K562 (cell line): Measurements from ENCODE around the gene XPNPEP3. TPM values are rescaled to one million over a fixed set of nuclear protein-coding genes. Genes with fewer than 3 reads are reported as not detected.

ENCODE experiments used
- DPF2 ChIP-seq: fragments of 450-650 bp; IDR thresholded peaks from 2 replicates; pipeline ENCODE4 v1.6.1; 2016
- ETV6 ChIP-seq, 3 experiments: fragments of 150-350 bp in 1 of 3; sonication (generic) in 1 of 3; formaldehyde crosslinking in 1 of 3; IDR thresholded peaks; 2 replicates each; pipeline versions ENCODE4 v1.6.1 to v1.8.0; 2014 to 2022; ENCODE audit warnings: borderline replicate concordance in 2 of 3, low read depth in 2 of 3, antibody characterized with exemption in 1 of 3, low read length in 1 of 3, mild to moderate bottlenecking in 1 of 3, missing genetic modification reagents in 1 of 3
- FOXJ3 ChIP-seq: sonication (generic); formaldehyde crosslinking; IDR thresholded peaks from 2 replicates; pipeline ENCODE4 v1.4.0; 2020; ENCODE audit warnings: mild to moderate bottlenecking, missing genetic modification reagents
- FOXM1 ChIP-seq, 2 experiments: fragments of 450-650 bp in 1 of 2; sonication (generic) in 1 of 2; formaldehyde crosslinking in 1 of 2; IDR thresholded peaks; 2 replicates each; pipeline versions ENCODE4 v1.6.1 to v1.9.0; 2017 to 2022; ENCODE audit warnings: low read depth in 2 of 2, mild to moderate bottlenecking in 2 of 2, missing genetic modification reagents in 1 of 2, moderate library complexity in 1 of 2
- KDM2B ChIP-seq: fragments of 250-450 bp; sonication (Bioruptor Pico); IDR thresholded peaks from 2 replicates; pipeline ENCODE4 v1.8.0; 2021; ENCODE audit warnings: mild to moderate bottlenecking, moderate library complexity
- MTA2 ChIP-seq: fragments of 450-650 bp; IDR thresholded peaks from 2 replicates; pipeline ENCODE4 v1.6.1; 2016; ENCODE audit warnings: low read depth
- NR2F6 ChIP-seq: fragments of 450-650 bp; formaldehyde crosslinking; IDR thresholded peaks from 2 replicates; pipeline ENCODE4 v1.4.0; 2020; ENCODE audit warnings: mild to moderate bottlenecking
- PML ChIP-seq: IDR thresholded peaks from 2 replicates; pipeline ENCODE4 v1.6.1; 2012; ENCODE audit warnings: low read length, inconsistent platforms
- RUNX1 ChIP-seq: sonication (generic); IDR thresholded peaks from 2 replicates; pipeline ENCODE4 v1.6.1; 2016; ENCODE audit warnings: antibody characterized with exemption, low read depth
- SAFB2 ChIP-seq: fragments of 200-400 bp; formaldehyde crosslinking; IDR thresholded peaks from 2 replicates; pipeline ENCODE4 v1.6.1; 2018; ENCODE audit warnings: borderline replicate concordance, low read length, low read depth, moderate library complexity; ENCODE audit not compliant: severe bottlenecking
- TCFL5 ChIP-seq: fragments of 250-450 bp; sonication (Bioruptor Pico); conservative IDR thresholded peaks from 2 replicates; pipeline ENCODE4 v1.6.1; 2021; ENCODE audit warnings: mild to moderate bottlenecking, moderate library complexity, matching md5 sums
- ZBTB7A ChIP-seq: IDR thresholded peaks from 2 replicates; pipeline ENCODE4 v1.6.1; 2011; ENCODE audit warnings: low read depth, mild to moderate bottlenecking, low read length, moderate library complexity, borderline replicate concordance; ENCODE audit not compliant: control insufficient read depth
- ZNF143 ChIP-seq: sonication (generic); formaldehyde crosslinking; IDR thresholded peaks from 2 replicates; pipeline ENCODE4 v1.9.0; 2022; ENCODE audit warnings: mild to moderate bottlenecking, missing genetic modification reagents
- ZNF311 ChIP-seq: fragments of 250-450 bp; sonication (Bioruptor Pico); IDR thresholded peaks from 2 replicates; pipeline ENCODE4 v1.4.0; 2020; ENCODE audit warnings: mild to moderate bottlenecking, moderate library complexity
- ZNF347 ChIP-seq: fragments of 450-650 bp; formaldehyde crosslinking; IDR thresholded peaks from 2 replicates; pipeline ENCODE4 v1.4.0; 2020; ENCODE audit warnings: low read depth, mild to moderate bottlenecking, moderate library complexity
- ZNF444 ChIP-seq: fragments of 250-450 bp; sonication (Bioruptor Pico); IDR thresholded peaks from 2 replicates; pipeline ENCODE4 v1.4.0; 2020; ENCODE audit warnings: mild to moderate bottlenecking, moderate library complexity
- ZNF583 ChIP-seq: fragments of 250-450 bp; sonication (Bioruptor Pico); IDR thresholded peaks from 2 replicates; pipeline ENCODE4 v1.4.0; 2020
- ZNF830 ChIP-seq: fragments of 250-450 bp; sonication (Bioruptor Pico); IDR thresholded peaks from 2 replicates; pipeline ENCODE4 v1.5.0; 2021; ENCODE audit warnings: mild to moderate bottlenecking
- polyA plus RNA-seq, 8 experiments: library from polyadenylated mRNA; depleted of rRNA in 4 of 8; stranded (reverse) in 5 of 8; unstranded in 3 of 8; fragments of >200 nt; fragmentation: Nextera tagmentation in 2 of 8; fragmentation: Illumina TruSeq in 1 of 8; extraction: Ambion mirVana in 2 of 8; extraction: Trizol in 1 of 8; gene quantifications; 2 replicates each; pipeline versions ENCODE4 v1.2.1 to v1.2.3, GENCODE V29; 2011 to 2014; ENCODE audit warnings: inconsistent platforms in 1 of 8, missing spikeins in 1 of 8
- total RNA-seq, 7 experiments: library from RNA; depleted of rRNA in 6 of 7; stranded (reverse); fragments of >200 nt in 6 of 7; fragmentation: Illumina TruSeq in 2 of 7; extraction: Trizol in 2 of 7; gene quantifications; 2 replicates each; pipeline versions ENCODE4 v1.2.1 to v1.2.3, GENCODE V29; 2011 to 2021; ENCODE audit warnings: low replicate concordance in 1 of 7
- TF ChIP-seq, protein P1 (sequence below): fragments of 250-450 bp; sonication (Bioruptor Pico); IDR thresholded peaks from 2 replicates; pipeline ENCODE4 v1.8.0; 2021; ENCODE audit warnings: moderate library complexity, mild to moderate bottlenecking, inconsistent platforms
- TF ChIP-seq, protein P2 (sequence below): fragments of 450-650 bp; IDR thresholded peaks from 2 replicates; pipeline ENCODE4 v1.6.1; 2018; ENCODE audit warnings: mild to moderate bottlenecking, low read depth; ENCODE audit not compliant: partially characterized antibody
- TF ChIP-seq, protein P3 (sequence below), 2 experiments: fragments of 150-350 bp in 1 of 2; IDR thresholded peaks; 2 replicates each; pipeline ENCODE4 v1.6.1; 2012 to 2016; ENCODE audit warnings: low read depth in 2 of 2, low read length in 2 of 2, mild to moderate bottlenecking in 1 of 2, moderate library complexity in 1 of 2

XPNPEP3 gene
- total and polyA plus RNA-seq, 9 of the 15 experiments (the other 6 are each of a cell fraction or from before 2014, with no cell fraction given) = 9.1 to 22.6 (median 15.6) TPM

DNA sequence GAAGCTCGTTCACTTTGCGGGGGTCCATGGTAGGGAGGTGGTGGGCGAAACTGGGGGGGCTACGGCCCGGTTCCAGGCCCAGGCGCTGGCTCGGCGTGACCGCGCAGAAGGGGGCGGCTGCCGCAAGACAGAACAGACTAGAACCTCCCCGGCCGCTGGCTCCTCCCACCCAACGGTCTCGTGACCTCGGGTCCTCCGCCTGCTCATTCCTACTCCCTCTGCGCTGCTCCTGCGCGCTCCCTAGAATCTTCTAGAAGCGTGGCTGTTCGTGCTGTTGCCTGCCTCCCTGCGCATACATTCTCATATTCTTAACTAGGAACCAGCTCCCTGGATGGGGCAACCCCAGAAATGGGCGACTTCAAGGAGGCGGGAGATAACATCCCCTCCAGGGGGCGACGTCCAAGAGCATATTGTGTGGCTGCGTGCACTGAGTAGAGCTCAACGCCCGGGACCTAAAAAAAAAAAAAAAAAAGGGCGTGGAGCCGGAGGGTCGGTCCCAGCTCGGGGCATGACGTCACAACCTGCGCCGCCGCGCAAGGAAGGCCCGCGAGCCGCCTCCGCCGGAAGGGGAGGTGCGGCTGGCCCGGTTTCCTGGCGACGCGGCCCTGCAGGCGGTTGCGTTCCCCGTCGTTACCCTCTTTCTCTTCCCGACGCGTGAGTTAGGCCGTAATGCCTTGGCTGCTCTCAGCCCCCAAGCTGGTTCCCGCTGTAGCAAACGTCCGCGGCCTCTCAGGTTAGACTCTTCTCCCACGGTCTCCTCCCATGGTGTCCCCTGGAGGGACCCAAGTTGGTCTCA lies at the start of gene XPNPEP3, which contains the start of gene ST13 (continued):
- no peak for TF ChIP-seq FOXM1 (IDR thresholded peaks at IDR 0.05; ENCODE audit: low read depth)
- TF ChIP-seq FOXM1 (CRISPR knock-in tag; IDR thresholded peaks at IDR 0.05; ENCODE audit: low read depth) = no peak
- no peak for TF ChIP-seq ZNF444 (CRISPR knock-in tag)
- TF ChIP-seq ZNF347 (CRISPR knock-in tag) = no peak
- TF ChIP-seq, protein P1, sequence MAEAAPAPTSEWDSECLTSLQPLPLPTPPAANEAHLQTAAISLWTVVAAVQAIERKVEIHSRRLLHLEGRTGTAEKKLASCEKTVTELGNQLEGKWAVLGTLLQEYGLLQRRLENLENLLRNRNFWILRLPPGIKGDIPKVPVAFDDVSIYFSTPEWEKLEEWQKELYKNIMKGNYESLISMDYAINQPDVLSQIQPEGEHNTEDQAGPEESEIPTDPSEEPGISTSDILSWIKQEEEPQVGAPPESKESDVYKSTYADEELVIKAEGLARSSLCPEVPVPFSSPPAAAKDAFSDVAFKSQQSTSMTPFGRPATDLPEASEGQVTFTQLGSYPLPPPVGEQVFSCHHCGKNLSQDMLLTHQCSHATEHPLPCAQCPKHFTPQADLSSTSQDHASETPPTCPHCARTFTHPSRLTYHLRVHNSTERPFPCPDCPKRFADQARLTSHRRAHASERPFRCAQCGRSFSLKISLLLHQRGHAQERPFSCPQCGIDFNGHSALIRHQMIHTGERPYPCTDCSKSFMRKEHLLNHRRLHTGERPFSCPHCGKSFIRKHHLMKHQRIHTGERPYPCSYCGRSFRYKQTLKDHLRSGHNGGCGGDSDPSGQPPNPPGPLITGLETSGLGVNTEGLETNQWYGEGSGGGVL (CRISPR knock-in tag) = no peak
- TF ChIP-seq ZNF311 = no peak
- TF ChIP-seq TCFL5 (CRISPR knock-in tag) = no peak
- TF ChIP-seq NR2F6 = no peak
- no peak for TF ChIP-seq ZNF830 (CRISPR knock-in tag)
- TF ChIP-seq RUNX1 = no peak
- no peak for TF ChIP-seq ZNF583
- no peak for TF ChIP-seq PML
- TF ChIP-seq, protein P2, sequence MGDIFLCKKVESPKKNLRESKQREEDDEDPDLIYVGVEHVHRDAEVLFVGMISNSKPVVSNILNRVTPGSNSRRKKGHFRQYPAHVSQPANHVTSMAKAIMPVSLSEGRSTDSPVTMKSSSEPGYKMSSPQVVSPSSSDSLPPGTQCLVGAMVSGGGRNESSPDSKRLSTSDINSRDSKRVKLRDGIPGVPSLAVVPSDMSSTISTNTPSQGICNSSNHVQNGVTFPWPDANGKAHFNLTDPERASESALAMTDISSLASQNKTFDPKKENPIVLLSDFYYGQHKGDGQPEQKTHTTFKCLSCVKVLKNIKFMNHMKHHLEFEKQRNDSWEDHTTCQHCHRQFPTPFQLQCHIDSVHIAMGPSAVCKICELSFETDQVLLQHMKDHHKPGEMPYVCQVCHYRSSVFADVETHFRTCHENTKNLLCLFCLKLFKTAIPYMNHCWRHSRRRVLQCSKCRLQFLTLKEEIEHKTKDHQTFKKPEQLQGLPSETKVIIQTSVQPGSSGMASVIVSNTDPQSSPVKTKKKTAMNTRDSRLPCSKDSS = no peak
- TF ChIP-seq SAFB2 = no peak
- no peak for TF ChIP-seq DPF2
- TF ChIP-seq, protein P3, sequence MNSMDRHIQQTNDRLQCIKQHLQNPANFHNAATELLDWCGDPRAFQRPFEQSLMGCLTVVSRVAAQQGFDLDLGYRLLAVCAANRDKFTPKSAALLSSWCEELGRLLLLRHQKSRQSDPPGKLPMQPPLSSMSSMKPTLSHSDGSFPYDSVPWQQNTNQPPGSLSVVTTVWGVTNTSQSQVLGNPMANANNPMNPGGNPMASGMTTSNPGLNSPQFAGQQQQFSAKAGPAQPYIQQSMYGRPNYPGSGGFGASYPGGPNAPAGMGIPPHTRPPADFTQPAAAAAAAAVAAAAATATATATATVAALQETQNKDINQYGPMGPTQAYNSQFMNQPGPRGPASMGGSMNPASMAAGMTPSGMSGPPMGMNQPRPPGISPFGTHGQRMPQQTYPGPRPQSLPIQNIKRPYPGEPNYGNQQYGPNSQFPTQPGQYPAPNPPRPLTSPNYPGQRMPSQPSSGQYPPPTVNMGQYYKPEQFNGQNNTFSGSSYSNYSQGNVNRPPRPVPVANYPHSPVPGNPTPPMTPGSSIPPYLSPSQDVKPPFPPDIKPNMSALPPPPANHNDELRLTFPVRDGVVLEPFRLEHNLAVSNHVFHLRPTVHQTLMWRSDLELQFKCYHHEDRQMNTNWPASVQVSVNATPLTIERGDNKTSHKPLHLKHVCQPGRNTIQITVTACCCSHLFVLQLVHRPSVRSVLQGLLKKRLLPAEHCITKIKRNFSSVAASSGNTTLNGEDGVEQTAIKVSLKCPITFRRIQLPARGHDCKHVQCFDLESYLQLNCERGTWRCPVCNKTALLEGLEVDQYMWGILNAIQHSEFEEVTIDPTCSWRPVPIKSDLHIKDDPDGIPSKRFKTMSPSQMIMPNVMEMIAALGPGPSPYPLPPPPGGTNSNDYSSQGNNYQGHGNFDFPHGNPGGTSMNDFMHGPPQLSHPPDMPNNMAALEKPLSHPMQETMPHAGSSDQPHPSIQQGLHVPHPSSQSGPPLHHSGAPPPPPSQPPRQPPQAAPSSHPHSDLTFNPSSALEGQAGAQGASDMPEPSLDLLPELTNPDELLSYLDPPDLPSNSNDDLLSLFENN (IDR thresholded peaks at IDR 0.05; ENCODE audit: low read depth in 2 of 2, low read length in 2 of 2) = no peak
- TF ChIP-seq MTA2 = no peak
- no peak for TF ChIP-seq ZNF143 (CRISPR knock-in tag)
- no peak for TF ChIP-seq KDM2B
- no peak; the same call in 1 of the 2 replicates for TF ChIP-seq ZBTB7A
- no peak for TF ChIP-seq ETV6 (IDR thresholded peaks at IDR 0.05; ENCODE audit: borderline replicate concordance in 1 of 2, low read depth in 2 of 2, low read length in 1 of 2)
- TF ChIP-seq ETV6 (CRISPR knock-in tag; IDR thresholded peaks at IDR 0.05; ENCODE audit: borderline replicate concordance) = no peak
- no peak for TF ChIP-seq FOXJ3 (CRISPR knock-in tag)
